ENCODE results near the gene MAGEB5.
"Not testable (repeated sequence)": the region's sequence is repeated elsewhere in the genome, so short reads cannot be mapped to it uniquely, and the experiment has no call there.

- TF ChIP-seq, protein P1, sequence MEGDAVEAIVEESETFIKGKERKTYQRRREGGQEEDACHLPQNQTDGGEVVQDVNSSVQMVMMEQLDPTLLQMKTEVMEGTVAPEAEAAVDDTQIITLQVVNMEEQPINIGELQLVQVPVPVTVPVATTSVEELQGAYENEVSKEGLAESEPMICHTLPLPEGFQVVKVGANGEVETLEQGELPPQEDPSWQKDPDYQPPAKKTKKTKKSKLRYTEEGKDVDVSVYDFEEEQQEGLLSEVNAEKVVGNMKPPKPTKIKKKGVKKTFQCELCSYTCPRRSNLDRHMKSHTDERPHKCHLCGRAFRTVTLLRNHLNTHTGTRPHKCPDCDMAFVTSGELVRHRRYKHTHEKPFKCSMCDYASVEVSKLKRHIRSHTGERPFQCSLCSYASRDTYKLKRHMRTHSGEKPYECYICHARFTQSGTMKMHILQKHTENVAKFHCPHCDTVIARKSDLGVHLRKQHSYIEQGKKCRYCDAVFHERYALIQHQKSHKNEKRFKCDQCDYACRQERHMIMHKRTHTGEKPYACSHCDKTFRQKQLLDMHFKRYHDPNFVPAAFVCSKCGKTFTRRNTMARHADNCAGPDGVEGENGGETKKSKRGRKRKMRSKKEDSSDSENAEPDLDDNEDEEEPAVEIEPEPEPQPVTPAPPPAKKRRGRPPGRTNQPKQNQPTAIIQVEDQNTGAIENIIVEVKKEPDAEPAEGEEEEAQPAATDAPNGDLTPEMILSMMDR (conservative IDR thresholded peaks at IDR 0.05; ENCODE audit: low read depth in 2 of 2), result not testable (repeated sequence)
- TF ChIP-seq POLR2AphosphoS5 (IDR thresholded peaks at IDR 0.05; ENCODE audit: low read depth), result not testable (repeated sequence)
Measured at GRCh38 chrX:26204717-26205116, 11.3 kb upstream of the MAGEB5 start.

Data from GM23338 (cell line).